ENCODE measurements around the gene FDX2.

FDX2 gene

GRCh38 chr19:10295847-10296591, 19.8 kb downstream of the FDX2 start:
- DNase-seq = no peak

GRCh38 chr19:10295305-10295846, 20.4 kb downstream of the FDX2 start:
- no peak for DNase-seq

GRCh38 chr19:10294368-10294697, 21.5 kb downstream of the FDX2 start:
- DNase-seq = no peak

- no peak for DNase-seq
Observed at GRCh38 chr19:10293637-10294367, 22.0 kb downstream of the FDX2 start.

- no peak for DNase-seq
Observed at GRCh38 chr19:10292789-10293636, 22.8 kb downstream of the FDX2 start.

GRCh38 chr19:10292206-10292788, 23.5 kb downstream of the FDX2 start:
- DNase-seq = peak; percentile 55

- no peak for DNase-seq
Observed at GRCh38 chr19:10291554-10292205, 24.1 kb downstream of the FDX2 start.

GRCh38 chr19:10290876-10291553, 24.8 kb downstream of the FDX2 start:
- DNase-seq = no peak

- no peak for DNase-seq
Observed at GRCh38 chr19:10290357-10290875, 25.4 kb downstream of the FDX2 start.

- DNase-seq = no peak
Observed at GRCh38 chr19:10289836-10290356, 25.9 kb downstream of the FDX2 start, which contains the start of gene ICAM5. Gene ICAM5 (plus strand): TSS chr19:10289952. CDS start chr19:10290044, 92 bp downstream.

GRCh38 chr19:10289167-10289835, 26.5 kb downstream of the FDX2 start:
- peak; percentile 66 for DNase-seq

GRCh38 chr19:10288662-10289166, 27.1 kb downstream of the FDX2 start:
- peak; percentile 46 for DNase-seq

- DNase-seq = no peak
Observed at GRCh38 chr19:10286803-10287737, 28.7 kb downstream of the FDX2 start, which contains the start of gene ICAM4. Gene ICAM4 (plus strand): TSS chr19:10286955. CDS start chr19:10287013, 58 bp downstream.

- no peak for DNase-seq
Observed at GRCh38 chr19:10285393-10285792, 30.4 kb downstream of the FDX2 start.

- DNase-seq = no peak
Observed at GRCh38 chr19:10284960-10285278, 30.9 kb downstream of the FDX2 start.

GRCh38 chr19:10284065-10284959, 31.5 kb downstream of the FDX2 start:
- no peak for DNase-seq

- DNase-seq = no peak
Observed at GRCh38 chr19:10283301-10284064, 32.3 kb downstream of the FDX2 start.

Measured in SHP77 treated with DMSO at 0.1 percent for 48 hours (cell line).